GM18909 (cell line): Measurements from ENCODE around the gene C5.
"Not testable (repeated sequence)": the region's sequence is repeated elsewhere in the genome, so short reads cannot be mapped to it uniquely, and the experiment has no call there.

ENCODE experiments used
- ATAC-seq: cut with Tn5 transposase; IDR thresholded peaks from one replicate; pipeline ENCODE4 v1.9.1; 2021; ENCODE audit warnings: mild to moderate bottlenecking; ENCODE audit not compliant: unreplicated experiment, poor library complexity

Gene C5

DNA sequence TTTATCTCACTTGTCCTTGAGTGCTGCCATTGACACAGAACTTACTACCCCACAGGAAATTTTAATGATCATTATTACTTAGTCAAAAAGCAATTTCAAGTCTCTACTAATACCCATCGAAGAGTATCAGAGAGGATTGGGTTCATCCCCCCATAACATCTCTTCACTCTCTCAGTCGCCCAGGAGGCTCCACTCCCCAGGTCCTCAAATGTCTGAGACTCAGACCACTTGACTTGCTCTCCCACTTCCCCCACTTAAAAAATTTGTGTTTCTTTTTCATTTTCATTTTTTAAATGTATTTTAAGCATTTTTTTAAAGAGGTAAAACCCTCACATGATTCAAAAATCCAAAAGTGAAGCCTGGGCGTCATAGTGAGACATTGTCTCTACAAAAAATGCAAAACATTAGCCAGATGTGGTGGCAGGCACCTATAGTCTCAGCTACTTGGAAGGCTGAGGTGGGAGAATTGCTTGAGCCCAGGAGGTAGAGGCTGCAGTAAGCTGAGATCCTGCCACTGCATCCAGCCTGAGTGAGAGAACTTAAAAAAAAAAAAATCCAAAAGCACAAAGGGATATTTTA, 66.7 kb downstream of the C5 start:
- ATAC-seq, result no peak

DNA sequence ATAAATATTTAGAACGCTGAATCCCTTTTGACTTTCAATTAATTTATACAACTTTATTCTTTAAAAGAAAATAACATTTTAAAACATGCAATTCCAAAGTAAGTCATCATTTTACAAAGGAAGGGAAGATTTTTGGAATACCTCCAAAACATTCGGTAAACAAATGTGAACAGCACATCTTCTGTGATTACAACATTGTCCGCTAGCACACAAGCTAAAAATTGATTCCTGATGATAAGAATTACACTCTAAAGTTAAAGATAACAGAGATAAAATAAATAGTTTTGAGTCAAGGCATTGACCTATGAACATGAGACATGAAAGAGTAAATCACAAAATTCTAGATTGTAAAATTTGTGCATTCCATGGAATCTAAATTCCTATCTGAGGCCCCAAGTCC, 67.2 kb downstream of the C5 start:
- no peak for ATAC-seq

DNA sequence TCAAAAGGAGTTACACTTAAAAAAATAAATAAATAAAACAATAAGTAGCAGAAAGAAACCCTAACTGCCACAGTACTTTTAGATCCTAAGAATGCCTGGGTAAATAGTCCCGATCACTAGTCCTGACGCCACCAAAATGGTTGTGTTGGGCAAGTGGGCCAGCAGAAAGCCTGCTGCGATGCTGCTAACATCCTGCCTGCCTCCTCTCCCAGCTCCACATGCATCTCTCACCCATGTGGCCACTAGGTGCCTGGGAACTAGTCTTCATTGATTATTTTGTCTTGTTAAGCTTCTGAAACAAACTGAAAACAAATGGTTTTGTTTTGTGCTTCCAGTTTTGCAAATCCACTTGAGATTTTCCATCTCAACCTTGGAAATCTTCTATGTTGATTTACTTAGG, 69.1 kb downstream of the C5 start:
- no peak for ATAC-seq

DNA sequence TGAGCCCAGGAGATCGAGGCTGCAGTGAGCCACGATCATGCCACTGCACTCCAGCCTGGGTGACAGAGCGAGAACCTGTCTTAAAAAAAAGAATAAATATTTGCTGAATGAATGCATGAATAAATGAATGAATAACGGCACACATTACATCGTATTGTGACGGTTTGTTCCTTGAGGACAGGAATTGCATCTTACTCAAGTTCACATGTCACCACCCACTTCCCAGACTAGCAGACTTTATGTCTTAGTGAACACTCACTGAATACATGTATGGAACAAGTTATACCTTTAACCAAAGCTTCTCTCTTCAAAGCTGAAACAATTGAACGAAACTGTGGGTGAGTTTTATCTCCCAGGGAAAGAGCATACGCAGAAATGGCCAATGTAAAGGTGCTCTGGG, 70.3 kb downstream of the C5 start:
- no peak for ATAC-seq

DNA sequence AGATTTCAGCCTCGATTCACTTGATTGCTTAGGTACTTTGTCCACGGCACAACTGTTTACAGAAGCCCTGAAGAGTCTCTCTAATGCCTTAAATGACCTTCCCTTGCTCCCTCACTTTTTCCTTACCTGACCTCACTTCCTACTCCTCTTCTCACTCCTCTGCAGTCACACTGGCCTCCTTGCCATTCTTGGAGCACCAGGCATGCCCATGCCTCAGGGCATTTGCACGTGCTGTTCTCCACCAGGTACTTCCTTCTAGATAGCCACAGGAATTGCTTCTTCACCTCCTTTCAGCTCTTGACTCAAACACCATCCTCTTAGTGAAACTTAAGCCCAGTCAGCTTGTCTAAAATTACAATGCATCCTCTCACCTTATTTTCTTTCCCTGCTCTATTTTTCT, 71.1 kb downstream of the C5 start:
- ATAC-seq, result no peak

DNA sequence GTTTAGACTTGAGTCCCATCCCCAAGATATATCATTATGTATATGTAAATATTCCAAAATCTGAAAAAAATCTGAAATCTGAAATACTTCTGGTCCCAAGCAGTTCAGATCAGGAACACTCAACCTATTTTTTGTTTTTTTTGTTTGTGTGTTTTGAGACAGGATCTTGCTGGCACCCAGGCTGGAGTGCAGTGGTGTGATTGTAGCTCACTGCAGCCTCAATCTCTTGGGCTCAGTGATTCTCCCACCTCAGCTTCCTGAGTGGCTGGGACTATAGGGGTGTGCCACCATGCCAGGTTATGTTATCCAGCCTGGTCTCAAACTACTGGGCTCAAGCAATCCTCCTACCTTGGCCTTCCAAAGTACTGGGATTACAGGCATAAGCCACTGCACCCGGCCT, 72.8 kb downstream of the C5 start:
- no peak for ATAC-seq

DNA sequence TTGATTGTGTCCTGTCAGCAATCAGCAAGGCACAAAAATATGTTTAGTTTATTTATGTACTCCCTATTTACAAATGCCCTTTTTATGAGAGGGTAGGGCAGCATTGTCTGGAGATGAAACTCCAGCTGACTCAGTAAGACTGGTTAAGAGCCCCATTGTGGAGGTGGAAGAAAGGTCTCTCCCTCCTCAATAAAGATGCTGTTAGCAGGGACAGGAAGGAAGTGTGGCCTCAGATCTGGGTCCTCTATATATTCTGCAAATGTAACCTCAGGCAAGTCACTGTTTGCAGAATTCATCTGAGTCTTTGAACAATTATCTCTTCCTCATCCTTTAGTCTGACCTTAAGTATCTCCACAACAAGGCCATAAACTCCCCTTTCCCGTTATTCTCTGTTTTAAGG, 75.2 kb downstream of the C5 start:
- ATAC-seq, result no peak

DNA sequence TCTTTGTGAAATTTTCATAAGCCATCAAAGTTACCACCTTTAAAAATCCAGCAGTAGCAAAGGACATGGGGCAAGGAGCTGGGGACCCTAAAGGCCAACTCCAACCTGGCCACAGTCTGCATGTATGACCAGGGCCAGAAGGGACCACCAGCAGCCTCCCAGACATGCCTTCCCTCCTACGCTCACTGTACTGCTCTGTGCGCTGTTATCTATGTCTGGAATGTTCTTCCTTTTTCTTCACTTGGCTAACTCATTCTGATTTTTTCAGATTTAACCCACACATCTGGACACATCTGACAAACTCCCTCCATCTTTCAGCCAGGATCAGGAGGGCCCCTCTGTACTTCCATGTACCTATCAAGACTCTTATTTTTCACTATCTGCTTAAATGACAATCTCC, 75.9 kb downstream of the C5 start:
- no peak for ATAC-seq

DNA sequence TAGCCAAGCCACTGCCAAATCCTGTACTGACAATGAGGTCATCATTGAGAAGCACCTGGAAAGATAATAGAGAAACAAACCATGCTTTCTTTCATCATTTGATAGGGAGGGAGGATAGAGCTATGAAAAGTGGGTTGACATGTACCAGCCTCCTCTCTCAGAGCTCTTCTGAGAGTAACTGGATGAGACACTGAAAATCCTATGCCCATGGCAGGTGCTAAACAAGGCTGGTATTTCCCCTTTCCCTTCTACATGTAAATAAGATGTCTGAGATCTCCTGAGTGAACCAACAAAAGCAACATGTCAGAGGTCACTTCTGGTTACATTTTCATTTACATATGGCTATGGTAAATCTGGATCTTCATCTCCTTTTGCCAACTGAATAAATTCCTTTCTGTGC, 78.1 kb downstream of the C5 start:
- ATAC-seq, result no peak

DNA sequence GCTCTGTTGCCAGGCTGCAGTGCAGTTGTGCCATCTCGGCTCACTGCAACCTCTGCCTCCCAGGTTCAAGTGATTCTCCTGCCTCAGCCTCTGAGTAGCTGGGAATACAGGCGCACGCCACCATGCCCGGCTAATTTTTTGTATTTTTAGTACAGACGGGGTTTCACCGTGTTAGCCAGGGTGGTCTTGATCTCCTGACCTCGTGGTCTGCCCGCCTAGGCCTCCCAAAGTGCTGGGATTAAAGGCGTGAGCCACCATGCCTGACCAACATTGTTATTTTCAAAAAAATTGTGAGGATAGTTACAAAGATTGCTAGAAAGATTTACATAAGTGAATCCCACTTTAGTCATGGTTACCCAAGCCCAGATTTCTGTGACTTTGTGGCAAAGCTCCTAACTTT, 78.6 kb downstream of the C5 start:
- not testable (repeated sequence) for ATAC-seq

DNA sequence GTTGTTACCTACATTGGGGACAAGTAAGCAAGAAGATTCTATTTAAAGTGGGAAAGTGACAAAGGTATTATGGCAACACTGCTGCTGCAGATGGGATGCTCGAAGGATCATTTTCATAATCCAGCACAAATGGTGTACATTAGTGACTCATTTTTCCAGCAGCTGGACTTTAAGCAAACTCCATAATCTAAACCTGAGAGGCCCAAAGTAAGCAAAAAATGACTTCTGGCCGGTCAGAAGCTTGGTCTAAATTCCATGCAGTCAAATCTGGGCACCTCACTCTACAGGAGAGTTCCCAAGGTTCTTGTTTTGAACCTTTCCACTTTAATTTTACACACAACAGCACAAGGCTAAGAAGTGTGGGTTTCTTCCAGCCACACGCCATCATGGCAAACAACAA, 79.8 kb downstream of the C5 start:
- no peak for ATAC-seq

DNA sequence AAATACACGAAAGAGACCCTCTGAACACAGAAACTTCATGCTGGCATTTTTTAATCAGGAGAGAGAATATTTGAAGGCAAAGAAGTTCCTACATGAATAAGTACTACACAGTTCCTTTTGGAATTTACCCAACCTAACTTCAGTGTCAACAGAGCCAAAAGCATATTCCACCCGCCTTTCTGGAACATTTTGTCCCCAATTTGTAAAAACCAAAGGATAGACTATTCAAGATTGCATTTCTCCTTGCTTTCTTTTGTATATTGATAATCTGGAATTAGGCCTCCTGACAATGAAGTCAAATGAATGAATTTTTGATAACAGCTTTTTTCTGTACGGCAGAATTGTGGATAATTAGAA, 84.1 kb downstream of the C5 start:
- no peak for ATAC-seq

DNA sequence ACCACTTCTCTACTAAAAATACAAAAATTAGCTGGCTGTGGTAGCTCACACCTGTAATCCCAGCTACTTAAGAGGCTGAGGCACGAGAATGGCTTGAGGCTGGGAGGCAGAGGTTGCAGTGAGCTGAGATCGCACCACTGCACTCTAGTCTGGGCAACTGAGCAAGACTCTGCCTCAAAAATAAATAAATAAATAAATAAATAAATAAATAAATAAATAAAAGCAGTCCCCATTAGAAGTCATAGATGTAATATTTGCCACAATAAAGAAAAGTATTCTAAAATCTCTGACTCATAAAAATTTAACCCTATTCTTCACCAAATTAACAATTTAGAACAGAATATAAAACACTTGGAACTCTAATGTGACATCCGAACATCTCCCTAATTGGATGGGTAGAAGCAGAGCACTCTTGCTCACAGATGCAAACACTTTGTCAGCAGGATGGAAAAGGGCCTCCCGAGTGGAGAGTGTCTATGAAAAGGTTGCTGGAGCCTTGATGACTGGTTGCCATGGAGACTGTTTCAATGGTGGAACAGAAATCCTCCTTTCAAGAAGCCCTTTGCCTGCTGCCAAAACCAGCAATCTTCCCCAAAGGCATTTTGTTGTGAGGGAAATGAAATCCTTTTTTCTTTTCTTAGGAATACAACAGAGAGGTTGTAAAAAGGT, 84.6 kb downstream of the C5 start:
- ATAC-seq, result no peak

DNA sequence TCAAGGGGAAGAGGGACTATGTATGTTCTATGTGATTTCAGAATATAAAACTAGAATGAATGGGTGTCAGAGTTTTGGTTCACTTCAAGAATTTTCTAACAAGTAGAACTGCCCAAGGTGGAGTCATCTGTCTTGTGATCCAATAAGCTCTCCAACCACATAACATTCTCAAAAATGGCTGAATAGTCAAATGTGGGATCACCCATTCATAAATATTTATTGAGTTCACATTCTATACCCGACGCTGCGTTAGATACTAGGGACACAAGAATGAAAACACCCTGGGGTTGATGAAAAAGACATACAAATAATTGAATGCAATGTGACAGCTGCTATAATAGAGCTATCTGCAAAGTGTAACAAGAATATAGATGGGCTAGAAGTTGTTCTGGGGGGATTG, 88.1 kb downstream of the C5 start:
- no peak for ATAC-seq

DNA sequence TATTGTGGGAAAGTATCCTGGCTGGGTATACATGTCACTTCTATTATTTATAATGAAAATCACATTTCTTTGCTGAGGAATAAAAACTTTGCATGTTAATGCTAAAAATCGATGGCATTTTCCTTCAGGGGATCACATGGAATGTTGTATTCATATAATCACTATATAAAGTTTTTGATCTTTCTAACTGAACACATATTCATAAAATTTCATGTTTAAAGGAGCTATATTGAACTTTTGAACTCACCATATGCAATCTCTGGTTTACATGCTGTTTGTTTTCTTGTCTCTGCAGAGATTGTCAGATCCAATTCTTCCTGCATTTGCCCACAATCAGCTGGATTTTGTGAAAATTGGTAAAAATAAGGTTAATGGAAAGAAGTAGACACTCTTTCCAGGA, 90.1 kb downstream of the C5 start:
- ATAC-seq, result no peak

DNA sequence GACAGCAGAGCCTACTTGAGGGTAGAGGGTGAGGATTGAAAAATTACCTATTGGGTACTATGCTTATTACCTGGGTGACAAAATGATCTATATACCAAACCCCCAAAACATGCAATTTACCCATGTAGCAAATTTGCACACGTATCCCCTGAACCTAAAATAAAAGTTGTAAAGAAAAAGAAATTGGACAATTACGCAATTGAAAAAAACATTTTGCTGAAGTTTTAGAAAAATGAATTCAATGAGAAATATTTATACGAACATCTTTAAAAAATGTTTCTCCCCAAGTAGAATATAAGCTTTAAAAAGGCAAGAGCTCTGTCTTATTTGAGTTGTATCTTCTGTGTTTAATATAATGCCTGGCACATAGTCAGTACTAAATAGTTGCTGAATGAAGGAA, 93.2 kb downstream of the C5 start:
- ATAC-seq, result no peak

DNA sequence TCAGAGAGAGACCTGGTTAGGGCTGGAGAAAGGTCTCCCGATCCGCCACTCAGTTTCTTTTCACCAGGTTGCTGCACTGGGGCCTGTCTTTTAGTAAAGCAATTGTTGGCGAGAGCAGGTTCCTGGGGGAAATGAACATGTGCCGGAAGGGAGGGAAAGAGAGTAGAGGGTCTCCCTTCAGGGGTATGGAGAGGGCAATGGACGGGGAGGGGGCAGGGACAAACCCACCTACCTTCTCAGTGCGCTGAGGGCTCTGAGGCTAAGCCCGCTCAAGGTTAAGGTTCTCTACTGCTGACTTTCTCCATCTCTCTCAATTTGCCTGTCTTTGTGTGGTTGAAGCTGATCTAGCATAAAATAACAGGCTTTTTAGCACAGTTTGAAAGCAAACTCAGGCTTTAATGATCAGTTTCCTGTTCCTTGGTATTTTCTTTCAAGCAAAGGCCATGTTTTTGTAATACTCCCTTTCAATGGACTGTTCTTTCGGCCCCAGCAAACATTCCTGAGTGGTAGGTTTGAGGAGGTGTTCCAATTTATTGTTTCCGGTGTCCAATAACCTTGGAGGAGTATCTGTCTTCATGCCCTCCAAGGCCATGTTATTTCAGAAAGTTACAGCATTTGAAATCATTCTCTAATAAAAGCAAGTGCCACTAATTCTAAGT, 98.0 kb downstream of the C5 start:
- ATAC-seq, result no peak

DNA sequence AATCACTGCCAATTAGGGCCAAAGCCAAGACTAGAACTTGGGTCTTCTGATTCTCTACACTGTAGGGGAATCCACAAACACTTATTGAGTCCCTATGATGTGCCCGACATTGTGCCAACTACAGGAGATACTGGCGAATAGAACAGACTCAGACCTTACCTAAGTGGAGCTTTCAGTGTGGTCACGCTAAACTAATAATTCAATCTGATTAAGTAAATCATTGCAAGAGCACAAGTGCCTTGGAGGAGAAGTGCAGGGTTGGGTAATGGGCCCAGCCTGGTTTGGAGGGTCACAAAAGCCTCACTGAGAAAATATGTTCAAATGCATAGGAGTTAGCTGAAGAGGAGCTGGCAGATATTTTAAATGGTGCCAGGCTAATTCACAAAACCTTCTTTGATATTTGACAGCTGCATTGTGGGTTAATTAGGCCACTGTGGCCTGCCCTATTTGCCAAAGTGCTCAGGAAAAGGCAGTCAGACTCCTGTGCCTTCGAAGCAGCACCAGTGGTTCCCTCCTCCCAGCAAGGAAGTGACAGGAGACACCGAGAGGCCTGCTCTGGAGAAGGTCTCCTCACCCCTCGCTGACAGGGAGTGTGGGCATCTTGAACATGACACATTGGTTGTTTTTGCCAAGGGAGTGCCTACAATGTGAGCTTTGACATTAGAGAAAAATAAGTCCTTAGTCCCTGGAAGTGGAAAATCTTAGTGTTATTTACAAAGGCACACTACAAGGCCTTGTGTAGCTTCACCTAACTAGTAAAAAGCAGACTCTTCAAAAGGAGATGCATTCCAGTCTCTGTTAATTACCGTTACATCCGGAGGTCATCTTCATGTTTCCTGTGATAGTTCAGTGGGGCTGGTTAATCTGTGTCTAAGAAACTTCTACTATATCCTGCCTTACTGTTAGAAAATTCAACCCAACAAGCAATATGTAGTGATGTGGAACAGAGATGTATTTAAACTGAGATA, 99.4 kb downstream of the C5 start:
- no peak for ATAC-seq

DNA sequence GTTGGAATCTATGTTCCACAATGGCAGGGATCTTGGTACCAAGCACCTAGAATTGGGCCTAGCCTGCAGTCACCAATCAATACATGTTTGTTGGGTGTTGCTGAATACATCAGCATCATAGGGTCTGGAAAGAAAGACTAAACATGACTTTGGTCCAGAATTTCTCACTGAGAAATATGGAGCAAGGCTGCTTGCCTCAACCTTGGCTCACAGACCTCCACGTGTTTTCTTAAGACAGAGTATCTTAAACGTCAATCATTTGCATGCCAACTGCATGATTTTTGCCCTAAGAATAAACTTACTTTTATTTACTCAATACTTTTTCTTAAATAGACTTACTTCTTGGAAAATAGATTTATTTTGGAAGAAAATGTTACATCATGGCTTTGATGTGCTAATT, 100.8 kb downstream of the C5 start:
- no peak for ATAC-seq

DNA sequence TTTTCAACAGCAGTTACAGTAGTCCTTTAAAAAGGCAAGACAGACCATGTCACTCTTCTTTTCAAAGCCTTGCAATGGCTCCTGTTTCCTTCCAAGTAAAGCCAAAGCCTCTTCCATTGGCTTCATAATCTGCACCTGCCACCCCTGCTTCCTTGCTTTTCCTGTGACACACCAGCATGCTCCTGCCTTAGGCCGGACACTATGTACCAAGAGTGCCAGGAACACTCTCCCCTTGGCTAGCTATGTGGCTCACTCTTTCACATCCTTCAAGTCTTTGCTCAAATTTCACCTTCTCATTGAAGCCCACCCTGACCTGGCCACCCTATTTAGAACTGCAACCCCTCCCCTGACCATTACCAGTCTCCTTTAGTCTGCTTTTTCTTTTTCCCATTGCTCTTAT, 101.3 kb downstream of the C5 start:
- ATAC-seq, result no peak

DNA sequence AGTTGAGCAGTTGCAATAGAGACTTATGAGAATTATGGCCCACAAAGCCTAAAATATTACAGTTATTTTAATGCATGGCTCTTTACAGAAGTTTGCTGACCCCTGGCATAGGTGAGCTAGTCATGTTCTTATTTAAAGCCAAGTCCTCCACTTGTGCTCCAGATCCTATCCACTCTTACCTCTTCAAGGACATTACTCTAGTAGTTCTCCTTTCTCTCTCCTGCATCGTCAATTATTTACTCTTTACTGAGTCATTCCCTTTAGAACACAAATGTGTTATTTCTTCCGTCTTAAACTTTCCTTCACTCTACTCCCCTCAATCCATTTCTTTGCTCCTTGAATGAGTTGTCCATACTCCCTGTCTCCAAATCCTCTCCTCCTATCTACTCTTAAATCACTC, 102.9 kb downstream of the C5 start:
- no peak for ATAC-seq
